Measurements from ENCODE around the gene NBEAL1. TPM values are rescaled to one million over a fixed set of nuclear protein-coding genes. Genes with fewer than 3 reads are reported as not detected.
"Not testable (repeated sequence)": the region's sequence is repeated elsewhere in the genome, so short reads cannot be mapped to it uniquely, and the experiment has no call there.

Gene NBEAL1
- total RNA-seq, 4 donors from 2014 or later = 20.8 to 53.1 (median 34.0) TPM

- Histone ChIP-seq H3K9me3 (no peaks in the 10 kb centered on the region), H3K27ac (no peak overlapping the region), H3K4me3 (no peak overlapping the region), H3K27me3 (no peaks in the 10 kb centered on the region), H3K4me1 (no peaks in the 10 kb centered on the region), H3K36me3 (peaks cover 0 to 35% of the 10 kb centered on the region in 2 donors)
- WGBS, 2 donors (ENCODE audit: low coverage in 1 of 2) = 83 to 94% methylated on average over 2 of the region's 2 CpGs
- ATAC-seq = no peak
- TF ChIP-seq EP300 (IDR thresholded peaks at IDR 0.05) (no peak), POLR2A (IDR thresholded peaks at IDR 0.05) (no peak), POLR2AphosphoS5 (IDR thresholded peaks at IDR 0.05) (no peak)
- TF ChIP-seq, protein P1, sequence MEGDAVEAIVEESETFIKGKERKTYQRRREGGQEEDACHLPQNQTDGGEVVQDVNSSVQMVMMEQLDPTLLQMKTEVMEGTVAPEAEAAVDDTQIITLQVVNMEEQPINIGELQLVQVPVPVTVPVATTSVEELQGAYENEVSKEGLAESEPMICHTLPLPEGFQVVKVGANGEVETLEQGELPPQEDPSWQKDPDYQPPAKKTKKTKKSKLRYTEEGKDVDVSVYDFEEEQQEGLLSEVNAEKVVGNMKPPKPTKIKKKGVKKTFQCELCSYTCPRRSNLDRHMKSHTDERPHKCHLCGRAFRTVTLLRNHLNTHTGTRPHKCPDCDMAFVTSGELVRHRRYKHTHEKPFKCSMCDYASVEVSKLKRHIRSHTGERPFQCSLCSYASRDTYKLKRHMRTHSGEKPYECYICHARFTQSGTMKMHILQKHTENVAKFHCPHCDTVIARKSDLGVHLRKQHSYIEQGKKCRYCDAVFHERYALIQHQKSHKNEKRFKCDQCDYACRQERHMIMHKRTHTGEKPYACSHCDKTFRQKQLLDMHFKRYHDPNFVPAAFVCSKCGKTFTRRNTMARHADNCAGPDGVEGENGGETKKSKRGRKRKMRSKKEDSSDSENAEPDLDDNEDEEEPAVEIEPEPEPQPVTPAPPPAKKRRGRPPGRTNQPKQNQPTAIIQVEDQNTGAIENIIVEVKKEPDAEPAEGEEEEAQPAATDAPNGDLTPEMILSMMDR (IDR thresholded peaks at IDR 0.05) = no peak
These were observed 65.9 kb downstream of the NBEAL1 start for GRCh38 chr2:203080447-203081045.

DNA sequence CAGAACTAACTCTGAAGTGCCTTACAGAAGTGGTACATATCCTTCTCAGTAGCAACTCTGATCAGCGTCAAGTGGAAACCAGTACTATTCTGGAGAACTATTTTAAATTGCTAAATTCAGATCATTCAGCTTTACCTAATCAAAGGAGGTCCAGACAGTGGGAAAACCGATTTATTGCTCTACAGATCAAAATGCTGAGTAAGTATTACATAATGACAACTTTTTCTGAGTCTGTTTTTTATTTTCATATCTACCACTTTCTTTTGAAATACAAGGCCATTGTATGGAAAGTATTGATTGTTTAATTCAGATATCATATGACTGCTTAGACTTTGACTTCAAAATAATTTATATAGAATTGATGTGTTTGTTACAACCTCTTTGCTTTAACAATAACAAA lies 68.7 kb downstream of the NBEAL1 start:
- Histone ChIP-seq H3K9me3 (no peaks in the 10 kb centered on the region), H3K4me3 (no peak overlapping the region), H3K36me3 (peaks cover 0 to 32% of the 10 kb centered on the region in 2 donors), H3K27me3 (no peaks in the 10 kb centered on the region), H3K4me1 (no peaks in the 10 kb centered on the region), H3K27ac (no peak overlapping the region)
- 86 to 95% methylated on average over 2 of the region's 2 CpGs for WGBS, 2 donors (ENCODE audit: low coverage in 1 of 2)
- TF ChIP-seq, protein P1 (IDR thresholded peaks at IDR 0.05) = no peak
- TF ChIP-seq POLR2AphosphoS5 (IDR thresholded peaks at IDR 0.05) (no peak), POLR2A (IDR thresholded peaks at IDR 0.05) (no peak), EP300 (IDR thresholded peaks at IDR 0.05) (no peak)
- ATAC-seq = no peak

DNA sequence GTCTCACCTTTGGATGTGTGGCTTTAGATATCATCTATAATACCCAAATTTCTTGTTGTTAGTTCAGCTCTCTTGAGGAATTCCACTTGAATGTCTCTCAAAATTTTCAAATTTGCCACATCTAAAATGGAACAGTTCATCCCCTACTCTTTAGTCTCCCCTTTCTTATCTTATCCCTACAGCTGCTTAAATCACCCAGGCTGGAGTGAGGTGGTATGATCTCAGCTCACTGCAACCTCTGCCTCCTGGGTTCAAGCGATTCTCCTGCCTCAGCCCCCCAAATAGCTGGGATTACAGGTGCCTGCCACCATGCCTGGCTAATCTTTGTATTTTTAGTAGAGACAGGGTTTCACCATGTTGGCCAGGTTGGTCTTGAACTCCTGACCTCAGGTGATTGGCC lies 71.7 kb downstream of the NBEAL1 start:
- H3K27ac ChIP-seq, H3K9me3 ChIP-seq, H3K4me3 ChIP-seq, H3K4me1 ChIP-seq, ATAC-seq, H3K27me3 ChIP-seq: not testable (repeated sequence)
- H3K36me3 ChIP-seq = peaks cover 0 to 29% of the 10 kb centered on the region in 2 donors
- 100% methylated on average over 1 of the region's 1 CpG; no CpG with 5 or more reads in 1 of the 2 donors for WGBS, 2 donors (ENCODE audit: low coverage in 1 of 2)

- not testable (repeated sequence) for ATAC-seq, H3K27ac ChIP-seq, H3K4me1 ChIP-seq, H3K9me3 ChIP-seq, H3K27me3 ChIP-seq, H3K4me3 ChIP-seq
- peaks cover 0 to 25% of the 10 kb centered on the region in 2 donors for H3K36me3 ChIP-seq
- WGBS, 2 donors (ENCODE audit: low coverage in 1 of 2) = 96 to 100% methylated on average over 1 to 4 of the region's 4 CpGs
These were observed 76.0 kb downstream of the NBEAL1 start for GRCh38 chr2:203090721-203091120.

- H3K4me3 ChIP-seq = no peak overlapping the region
- no peak overlapping the region for H3K27ac ChIP-seq
- H3K9me3 ChIP-seq = no peaks in the 10 kb centered on the region
- 29 to 36% methylated on average over 1 of the region's 1 CpG for WGBS, 2 donors (ENCODE audit: low coverage in 1 of 2)
- H3K36me3 ChIP-seq = peaks cover 0 to 62% of the 10 kb centered on the region in 2 donors
- no peak for ATAC-seq
- no peaks in the 10 kb centered on the region for H3K27me3 ChIP-seq
- no peaks in the 10 kb centered on the region for H3K4me1 ChIP-seq
- TF ChIP-seq POLR2A (IDR thresholded peaks at IDR 0.05) = no peak
- no peak for TF ChIP-seq EP300 (IDR thresholded peaks at IDR 0.05)
- TF ChIP-seq, protein P1 (IDR thresholded peaks at IDR 0.05) = peak in 3 of 4 experiments; percentile 16 to 26 (median 21)
- no peak for TF ChIP-seq POLR2AphosphoS5 (IDR thresholded peaks at IDR 0.05)
These were observed 83.1 kb downstream of the NBEAL1 start for GRCh38 chr2:203097735-203098134.

- 73 to 100% methylated on average over 1 of the region's 1 CpG for WGBS, 2 donors (ENCODE audit: low coverage in 1 of 2)
- not testable (repeated sequence) for ATAC-seq, H3K27ac ChIP-seq, H3K27me3 ChIP-seq, H3K4me1 ChIP-seq, H3K4me3 ChIP-seq
- Histone ChIP-seq H3K9me3 (peaks cover 0 to 21% (median 0%) of the 10 kb centered on the region in 3 donors), H3K36me3 (peaks cover 0 to 76% of the 10 kb centered on the region in 2 donors)
These were observed 87.7 kb downstream of the NBEAL1 start for GRCh38 chr2:203102357-203102756.
